Keratinocyte (primary cell): Measurements from ENCODE around the gene VIPR1. TPM values are rescaled to one million over a fixed set of nuclear protein-coding genes. Genes with fewer than 3 reads are reported as not detected.

Experiments
- DNase-seq: peaks from one replicate; pipeline ENCODE4 v3.0.0-alpha.2; 2011; ENCODE audit warnings: low read depth, missing footprints, low spot score
- FAIRE-seq: peaks from 2 replicates; lab custom pipeline; 2011; peaks lifted over from hg19 to GRCh38; lab: Jason Lieb, UNC
- H2AFZ ChIP-seq: 2 replicates; pipeline ENCODE4 v1.6.0; 2012; ENCODE audit warnings: low read length, control low read depth, inconsistent platforms; ENCODE audit not compliant: control insufficient read depth
- H3K27ac ChIP-seq: 2 replicates; pipeline ENCODE4 v1.5.1; 2011; ENCODE audit warnings: low read length; ENCODE audit not compliant: control insufficient read depth, insufficient read depth
- H3K27me3 ChIP-seq: 3 replicates; pipeline ENCODE4 v1.6.0; 2011; ENCODE audit warnings: low read length; ENCODE audit not compliant: control insufficient read depth, insufficient read depth; ENCODE audit errors: extremely low read depth
- H3K36me3 ChIP-seq, 2 experiments: 2 replicates in 1 of 2; 3 replicates in 1 of 2; pipeline ENCODE4 v1.5.1; 2011; ENCODE audit warnings: low read length in 2 of 2, mild to moderate bottlenecking in 1 of 2; ENCODE audit not compliant: control insufficient read depth in 2 of 2, insufficient read depth in 2 of 2; ENCODE audit errors: extremely low read depth in 1 of 2
- H3K4me1 ChIP-seq: 3 replicates; pipeline ENCODE4 v1.5.1; 2011; ENCODE audit warnings: low read length; ENCODE audit not compliant: control insufficient read depth, insufficient read depth; ENCODE audit errors: extremely low read depth
- H3K4me2 ChIP-seq: 3 replicates; pipeline ENCODE4 v1.6.0; 2011; ENCODE audit warnings: low read depth, low read length; ENCODE audit not compliant: control insufficient read depth, insufficient read depth; ENCODE audit errors: extremely low read depth
- H3K4me3 ChIP-seq, 3 experiments: fragments of 200-600 bp in 1 of 3; sonication (generic) in 1 of 3; 2 replicates in 2 of 3; 3 replicates in 1 of 3; pipeline ENCODE4 v1.5.1; 2011 to 2016; ENCODE audit warnings: low read length in 3 of 3, mild to moderate bottlenecking in 3 of 3, control low read depth in 2 of 3, inconsistent platforms in 1 of 3, low read depth in 1 of 3, mixed read lengths in 1 of 3, mixed run types in 1 of 3, moderate library complexity in 1 of 3; ENCODE audit not compliant: control insufficient read depth in 2 of 3, insufficient read depth in 2 of 3; ENCODE audit errors: extremely low read depth in 1 of 3
- H3K79me2 ChIP-seq: 2 replicates; pipeline ENCODE4 v1.6.0; 2012; ENCODE audit warnings: low read length; ENCODE audit not compliant: control insufficient read depth, insufficient read depth
- H3K9ac ChIP-seq: 3 replicates; pipeline ENCODE4 v1.6.0; 2011; ENCODE audit warnings: low read length; ENCODE audit not compliant: control insufficient read depth, insufficient read depth; ENCODE audit errors: extremely low read depth
- H3K9me1 ChIP-seq: 3 replicates; pipeline ENCODE4 v1.6.0; 2011; ENCODE audit warnings: low read length; ENCODE audit not compliant: control insufficient read depth, insufficient read depth; ENCODE audit errors: extremely low read depth
- H3K9me3 ChIP-seq: 2 replicates; pipeline ENCODE4 v1.5.1; 2012; ENCODE audit warnings: low read depth, low read length; ENCODE audit not compliant: control insufficient read depth
- H4K20me1 ChIP-seq: 3 replicates; pipeline ENCODE4 v1.6.0; 2011; ENCODE audit warnings: low read length; ENCODE audit not compliant: control insufficient read depth, insufficient read depth; ENCODE audit errors: extremely low read depth
- EZH2 ChIP-seq: IDR thresholded peaks from one replicate; pipeline ENCODE4 v1.6.1; 2012; ENCODE audit warnings: inconsistent platforms, mild to moderate bottlenecking, low read length, moderate library complexity
- dilution Hi-C: fragments of 300-500 bp; cut with MboI; formaldehyde crosslinking; loops from one replicate; pipeline ENCODE4 v1.7.0; 2020; ENCODE audit warnings: low sequenced_read_pairs; ENCODE audit not compliant: extremely low pct_ligation_motif_present
- polyA plus RNA-seq, 5 experiments: library from polyadenylated mRNA; depleted of rRNA in 3 of 5; stranded (reverse) in 3 of 5; stranded (forward) in 1 of 5; unstranded in 1 of 5; fragments of >200 nt; gene quantifications; 1 replicate in 1 of 5; 2 replicates in 3 of 5; 3 replicates in 1 of 5; pipeline versions ENCODE4 v1.2.1 to v1.2.3, GENCODE V29; 2011 to 2012; ENCODE audit warnings: missing spikeins in 2 of 5, low read depth in 1 of 5, low replicate concordance in 1 of 5
- TF ChIP-seq, protein P1 (sequence below), 3 experiments: IDR thresholded peaks in 1 of 3; conservative IDR thresholded peaks in 1 of 3; optimal IDR thresholded peaks in 1 of 3; 2 replicates in 2 of 3; 3 replicates in 1 of 3; pipeline versions ENCODE3 to v1.5.1; 2011; ENCODE audit warnings: low read length in 3 of 3, mild to moderate bottlenecking in 3 of 3, moderate library complexity in 2 of 3, control low read depth in 1 of 3, inconsistent platforms in 1 of 3; ENCODE audit not compliant: insufficient read depth in 2 of 3; ENCODE audit errors: extremely low read depth in 1 of 3

The VIPR1 gene
- polyA plus RNA-seq, 1 donor (not counting 4 experiments of a cell fraction or from before 2014, with no cell fraction given), result 4.5 TPM

DNA sequence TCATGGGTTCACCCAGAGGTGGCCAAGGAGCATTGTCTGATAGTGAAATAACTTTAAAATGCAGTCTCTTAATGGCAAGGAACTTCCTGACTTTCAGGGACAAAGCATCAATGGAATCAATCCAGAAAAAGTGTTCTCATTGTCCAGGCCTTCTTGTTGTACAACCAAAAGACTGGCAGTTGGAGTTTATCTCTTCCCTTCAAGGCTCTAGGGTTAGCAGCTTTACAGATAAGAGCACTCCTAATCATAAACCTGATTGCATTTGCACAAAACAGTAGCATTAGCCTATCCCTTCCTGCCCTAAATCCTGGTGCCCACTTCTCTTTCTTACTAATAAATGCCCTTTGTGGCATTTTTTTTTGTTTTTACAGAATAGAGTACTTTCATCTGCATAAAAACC lies 43.3 kb upstream of the VIPR1 start:
- no peak for TF ChIP-seq EZH2
- TF ChIP-seq, protein P1, sequence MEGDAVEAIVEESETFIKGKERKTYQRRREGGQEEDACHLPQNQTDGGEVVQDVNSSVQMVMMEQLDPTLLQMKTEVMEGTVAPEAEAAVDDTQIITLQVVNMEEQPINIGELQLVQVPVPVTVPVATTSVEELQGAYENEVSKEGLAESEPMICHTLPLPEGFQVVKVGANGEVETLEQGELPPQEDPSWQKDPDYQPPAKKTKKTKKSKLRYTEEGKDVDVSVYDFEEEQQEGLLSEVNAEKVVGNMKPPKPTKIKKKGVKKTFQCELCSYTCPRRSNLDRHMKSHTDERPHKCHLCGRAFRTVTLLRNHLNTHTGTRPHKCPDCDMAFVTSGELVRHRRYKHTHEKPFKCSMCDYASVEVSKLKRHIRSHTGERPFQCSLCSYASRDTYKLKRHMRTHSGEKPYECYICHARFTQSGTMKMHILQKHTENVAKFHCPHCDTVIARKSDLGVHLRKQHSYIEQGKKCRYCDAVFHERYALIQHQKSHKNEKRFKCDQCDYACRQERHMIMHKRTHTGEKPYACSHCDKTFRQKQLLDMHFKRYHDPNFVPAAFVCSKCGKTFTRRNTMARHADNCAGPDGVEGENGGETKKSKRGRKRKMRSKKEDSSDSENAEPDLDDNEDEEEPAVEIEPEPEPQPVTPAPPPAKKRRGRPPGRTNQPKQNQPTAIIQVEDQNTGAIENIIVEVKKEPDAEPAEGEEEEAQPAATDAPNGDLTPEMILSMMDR (optimal IDR thresholded peaks at IDR 0.05 in 1 of 3, IDR thresholded peaks at IDR 0.05 in 1 of 3, conservative IDR thresholded peaks at IDR 0.05 in 1 of 3; ENCODE audit: extremely low read depth in 1 of 3, insufficient read depth in 2 of 3, low read length in 3 of 3), result no peak
- H3K27me3 ChIP-seq, result no peaks in the 10 kb centered on the region
- no peak overlapping the region for H2AFZ ChIP-seq
- H3K4me1 ChIP-seq, result peaks cover 3% of the 10 kb centered on the region
- H3K9ac ChIP-seq, result no peak overlapping the region
- H3K9me3 ChIP-seq, result no peaks in the 10 kb centered on the region
- no peak for DNase-seq
- no peak overlapping the region for H3K4me2 ChIP-seq
- H3K79me2 ChIP-seq, result no peaks in the 10 kb centered on the region
- FAIRE-seq, result no peak
- no peaks in the 10 kb centered on the region for H4K20me1 ChIP-seq
- no peak overlapping the region for H3K4me3 ChIP-seq
- no peaks in the 10 kb centered on the region for H3K9me1 ChIP-seq
- no peaks in the 10 kb centered on the region for H3K36me3 ChIP-seq
- dilution Hi-C loops, result no loop called here
- no peak overlapping the region for H3K27ac ChIP-seq

DNA sequence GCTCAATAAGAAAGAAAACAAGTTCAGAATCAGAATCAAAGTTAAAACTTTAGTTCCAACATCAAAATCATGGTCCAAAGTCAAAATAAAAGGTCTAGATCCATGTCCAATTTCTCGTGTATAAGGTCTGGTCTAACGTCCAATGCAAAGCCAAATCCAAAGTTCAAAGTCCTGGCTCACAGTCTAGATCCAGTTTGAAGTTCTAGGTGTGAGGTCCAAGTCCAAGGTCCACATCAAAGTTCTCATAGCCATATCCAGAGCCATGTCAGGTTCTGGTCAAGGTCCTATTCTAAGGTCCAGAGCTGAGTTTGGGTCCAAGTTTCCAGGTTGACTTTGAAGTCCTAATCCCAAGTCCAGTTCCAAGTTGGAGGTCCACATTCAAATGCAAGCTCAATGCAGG lies 40.7 kb upstream of the VIPR1 start:
- no peak overlapping the region for H3K4me3 ChIP-seq
- no peaks in the 10 kb centered on the region for H3K36me3 ChIP-seq
- peaks cover 3% of the 10 kb centered on the region for H3K4me1 ChIP-seq
- no peak overlapping the region for H3K9ac ChIP-seq
- no peaks in the 10 kb centered on the region for H3K27me3 ChIP-seq
- DNase-seq, result no peak
- H2AFZ ChIP-seq, result no peak overlapping the region
- H3K9me1 ChIP-seq, result no peaks in the 10 kb centered on the region
- FAIRE-seq, result no peak
- no peaks in the 10 kb centered on the region for H3K9me3 ChIP-seq
- no peaks in the 10 kb centered on the region for H3K79me2 ChIP-seq
- no peaks in the 10 kb centered on the region for H4K20me1 ChIP-seq
- H3K27ac ChIP-seq, result no peak overlapping the region
- TF ChIP-seq EZH2, result no peak
- no peak overlapping the region for H3K4me2 ChIP-seq
- dilution Hi-C loops, result no loop called here

DNA sequence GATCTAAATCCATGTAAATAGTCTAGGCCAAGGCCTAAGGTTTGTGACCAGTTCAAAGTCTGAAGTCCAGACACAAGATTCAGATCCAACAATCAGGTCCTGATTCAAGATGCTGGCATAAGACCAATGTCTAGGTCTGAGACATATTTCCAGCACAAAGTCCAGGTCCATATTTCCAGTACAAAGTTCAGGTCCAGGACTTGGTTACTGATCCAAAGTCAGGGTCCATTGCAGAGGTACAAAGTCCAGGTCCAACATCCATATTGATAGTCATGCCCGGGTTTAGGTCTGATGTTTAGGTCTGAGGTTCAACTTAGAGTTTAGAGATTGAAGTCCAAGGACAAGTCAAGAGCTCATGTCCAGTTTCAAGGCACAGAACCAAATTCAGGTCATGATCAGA lies 39.4 kb upstream of the VIPR1 start:
- Histone ChIP-seq H3K9ac (no peak overlapping the region), H3K4me1 (peaks cover 3% of the 10 kb centered on the region), H3K4me3 (no peak overlapping the region), H3K79me2 (no peaks in the 10 kb centered on the region), H4K20me1 (no peaks in the 10 kb centered on the region), H3K27me3 (no peaks in the 10 kb centered on the region), H3K27ac (no peak overlapping the region), H3K9me1 (no peaks in the 10 kb centered on the region), H3K36me3 (no peaks in the 10 kb centered on the region), H2AFZ (no peak overlapping the region), H3K4me2 (no peak overlapping the region), H3K9me3 (no peaks in the 10 kb centered on the region)
- FAIRE-seq, result no peak
- no peak for TF ChIP-seq EZH2
- TF ChIP-seq, protein P1 (optimal IDR thresholded peaks at IDR 0.05 in 1 of 3, IDR thresholded peaks at IDR 0.05 in 1 of 3, conservative IDR thresholded peaks at IDR 0.05 in 1 of 3; ENCODE audit: extremely low read depth in 1 of 3, insufficient read depth in 2 of 3, low read length in 3 of 3), result no peak
- dilution Hi-C loops, result no loop called here
- no peak for DNase-seq
